Subcutaneous abdominal adipose tissue (tissue), 5 donors: ENCODE data around the gene SMKR1.

Experiments used
- H3K27ac ChIP-seq: one replicate; pipeline ENCODE4 v1.7.0; 2013; ENCODE audit warnings: low read depth, mild to moderate bottlenecking, inconsistent platforms, low read length, moderate library complexity
- H3K27me3 ChIP-seq, 5 donors: one replicate each; pipeline ENCODE4 v1.7.0; 2013; ENCODE audit warnings: low read length in 5 of 5, inconsistent platforms in 1 of 5; ENCODE audit not compliant: control insufficient read depth in 5 of 5, insufficient read depth in 4 of 5
- H3K36me3 ChIP-seq, 5 donors: one replicate each; pipeline ENCODE4 v1.7.0; 2013; ENCODE audit warnings: low read length in 5 of 5; ENCODE audit not compliant: control insufficient read depth in 5 of 5, insufficient read depth in 5 of 5
- H3K4me1 ChIP-seq, 5 donors: one replicate each; pipeline ENCODE4 v1.7.0; 2013; ENCODE audit warnings: low read length in 5 of 5, mild to moderate bottlenecking in 3 of 5, moderate library complexity in 1 of 5; ENCODE audit not compliant: control insufficient read depth in 5 of 5, insufficient read depth in 5 of 5
- H3K4me3 ChIP-seq, 5 donors: one replicate each; pipeline ENCODE4 v1.7.0; 2013; ENCODE audit warnings: low read length in 5 of 5, low read depth in 1 of 5
- H3K9ac ChIP-seq, 5 donors: one replicate each; pipeline ENCODE4 v1.7.0; 2013; ENCODE audit warnings: low read length in 5 of 5, mild to moderate bottlenecking in 4 of 5, moderate library complexity in 3 of 5
- H3K9me3 ChIP-seq, 5 donors: one replicate each; pipeline ENCODE4 v1.7.0; 2013; ENCODE audit warnings: low read length in 5 of 5; ENCODE audit not compliant: control insufficient read depth in 5 of 5
- donor health status: healthy.
- donor health status: healthy.
- donor health status: healthy.
- donor health status: healthy.
- donor health status: healthy.

Gene SMKR1

GRCh38 chr7:129501760-129502707 is at the start of gene SMKR1:
Gene SMKR1, plus strand, starts transcription at chr7:129502531. Its CDS starts 294 bp downstream, at chr7:129502825.
- H3K9ac ChIP-seq = peak within 1 kb of the TSS in 1 of 5 donors; percentile 59
- H3K4me3 ChIP-seq = peak within 1 kb of the TSS; percentile 53 to 69 (median 62)
- peaks cover 8 to 12% (median 9%) of the 10 kb centered on the region in 5 donors for H3K27me3 ChIP-seq
- no peaks in the 10 kb centered on the region for H3K9me3 ChIP-seq
- H3K27ac ChIP-seq = no peak within 1 kb of the TSS
- no peaks in the 10 kb centered on the region for H3K36me3 ChIP-seq
- peaks cover 0 to 16% (median 11%) of the 10 kb centered on the region in 5 donors for H3K4me1 ChIP-seq

- no peak overlapping the region for H3K4me3 ChIP-seq
- H3K9ac ChIP-seq = no peak overlapping the region
- H3K27ac ChIP-seq = no peak overlapping the region
- peaks cover 0 to 16% (median 15%) of the 10 kb centered on the region in 5 donors for H3K9me3 ChIP-seq
- no peaks in the 10 kb centered on the region for H3K4me1 ChIP-seq
- H3K36me3 ChIP-seq = no peaks in the 10 kb centered on the region
- H3K27me3 ChIP-seq = no peaks in the 10 kb centered on the region
Measured at GRCh38 chr7:129452589-129453231, 49.6 kb upstream of the SMKR1 start.

GRCh38 chr7:129453510-129454248 is 48.7 kb upstream of the SMKR1 start:
- Histone ChIP-seq H3K36me3 (no peaks in the 10 kb centered on the region), H3K9me3 (peaks cover 0 to 9% (median 7%) of the 10 kb centered on the region in 5 donors), H3K4me3 (no peak overlapping the region), H3K4me1 (no peaks in the 10 kb centered on the region), H3K27me3 (no peaks in the 10 kb centered on the region), H3K9ac (no peak overlapping the region), H3K27ac (no peak overlapping the region)

- no peaks in the 10 kb centered on the region for H3K27me3 ChIP-seq
- H3K36me3 ChIP-seq = no peaks in the 10 kb centered on the region
- H3K4me1 ChIP-seq = no peaks in the 10 kb centered on the region
- no peak overlapping the region for H3K4me3 ChIP-seq
- no peak overlapping the region for H3K27ac ChIP-seq
- peaks cover 0 to 4% (median 3%) of the 10 kb centered on the region in 5 donors for H3K9me3 ChIP-seq
- no peak overlapping the region for H3K9ac ChIP-seq
Measured at GRCh38 chr7:129454249-129454551, 48.1 kb upstream of the SMKR1 start.

GRCh38 chr7:129456421-129456820 is 45.9 kb upstream of the SMKR1 start:
- Histone ChIP-seq H3K4me1 (no peaks in the 10 kb centered on the region), H3K4me3 (no peak overlapping the region), H3K9me3 (no peaks in the 10 kb centered on the region), H3K36me3 (no peaks in the 10 kb centered on the region), H3K9ac (no peak overlapping the region), H3K27me3 (no peaks in the 10 kb centered on the region), H3K27ac (no peak overlapping the region)

GRCh38 chr7:129457101-129457500 is 45.2 kb upstream of the SMKR1 start:
- Histone ChIP-seq H3K4me3 (no peak overlapping the region), H3K27me3 (no peaks in the 10 kb centered on the region), H3K27ac (no peak overlapping the region), H3K9me3 (no peaks in the 10 kb centered on the region), H3K4me1 (no peaks in the 10 kb centered on the region), H3K36me3 (no peaks in the 10 kb centered on the region), H3K9ac (no peak overlapping the region)

GRCh38 chr7:129458171-129458570 is 44.2 kb upstream of the SMKR1 start:
- H3K27me3 ChIP-seq = no peaks in the 10 kb centered on the region
- H3K27ac ChIP-seq = no peak overlapping the region
- no peaks in the 10 kb centered on the region for H3K9me3 ChIP-seq
- H3K4me1 ChIP-seq = no peaks in the 10 kb centered on the region
- no peak overlapping the region for H3K4me3 ChIP-seq
- H3K36me3 ChIP-seq = no peaks in the 10 kb centered on the region
- no peak overlapping the region for H3K9ac ChIP-seq

GRCh38 chr7:129461809-129462208 is 40.5 kb upstream of the SMKR1 start:
- no peaks in the 10 kb centered on the region for H3K4me1 ChIP-seq
- no peaks in the 10 kb centered on the region for H3K27me3 ChIP-seq
- H3K4me3 ChIP-seq = no peak overlapping the region
- H3K36me3 ChIP-seq = no peaks in the 10 kb centered on the region
- no peak overlapping the region for H3K27ac ChIP-seq
- no peak overlapping the region for H3K9ac ChIP-seq
- no peaks in the 10 kb centered on the region for H3K9me3 ChIP-seq

GRCh38 chr7:129462420-129462819 is 39.9 kb upstream of the SMKR1 start:
- Histone ChIP-seq H3K4me1 (no peaks in the 10 kb centered on the region), H3K9ac (no peak overlapping the region), H3K36me3 (no peaks in the 10 kb centered on the region), H3K27me3 (no peaks in the 10 kb centered on the region), H3K27ac (no peak overlapping the region), H3K4me3 (no peak overlapping the region), H3K9me3 (no peaks in the 10 kb centered on the region)

GRCh38 chr7:129464194-129464593 is 38.1 kb upstream of the SMKR1 start:
- H3K36me3 ChIP-seq = no peaks in the 10 kb centered on the region
- no peak overlapping the region for H3K4me3 ChIP-seq
- H3K9me3 ChIP-seq = no peaks in the 10 kb centered on the region
- H3K27me3 ChIP-seq = no peaks in the 10 kb centered on the region
- H3K4me1 ChIP-seq = no peaks in the 10 kb centered on the region
- no peak overlapping the region for H3K27ac ChIP-seq
- H3K9ac ChIP-seq = no peak overlapping the region
